ENCODE measurements around the gene UQCRHL. TPM values are rescaled to one million over a fixed set of nuclear protein-coding genes. Genes with fewer than 3 reads are reported as not detected.
A peak's percentile ranks its signal among the peaks of the same experiment; 100 is the strongest.

Gene UQCRHL
- total and polyA plus RNA-seq, 2 of the 8 experiments (the other 6 are each of a cell fraction or from before 2014, with no cell fraction given): 3.7 to 3.9 TPM

GRCh38 chr1:15785683-15786082 is 21.8 kb downstream of the UQCRHL start:
- H3K23ac ChIP-seq (ENCODE audit: insufficient read length): no peak overlapping the region
- no peak overlapping the region for H3K14ac ChIP-seq (ENCODE audit: insufficient read length)
- CTCF ChIA-PET (ENCODE audit: partially characterized antibody): no interaction called here
- H3K56ac ChIP-seq (replicated peaks; ENCODE audit: insufficient read length, low read depth, low read length): no peak overlapping the region
- peaks cover 2 to 3% of the 10 kb centered on the region in 2 experiments for H4K20me1 ChIP-seq (replicated peaks in 1 of 2; ENCODE audit: control insufficient read depth in 1 of 2, insufficient read depth in 2 of 2, low read length in 2 of 2)
- no peak overlapping the region for H4K91ac ChIP-seq (replicated peaks; ENCODE audit: insufficient read length, low read length)
- no peak overlapping the region for H2BK20ac ChIP-seq (ENCODE audit: low read length)
- FAIRE-seq (no peak), DNase-seq (ENCODE audit: low read depth in 1 of 2, low spot score in 2 of 2) (no peak)
- peaks cover 9 to 19% (median 12%) of the 10 kb centered on the region in 4 experiments; a peak in 7 of 8 replicates for H3K36me3 ChIP-seq (ENCODE audit: control insufficient read depth in 2 of 4, insufficient read depth in 4 of 4, low read length in 3 of 4)
- no peak overlapping the region for H3K4me3 ChIP-seq (ENCODE audit: extremely low read depth in 1 of 4, insufficient read depth in 2 of 4, low read depth in 3 of 4, low read length in 4 of 4)
- no peak overlapping the region for H2BK12ac ChIP-seq (ENCODE audit: low read depth, low read length)
- H4K5ac ChIP-seq (ENCODE audit: insufficient read length, low read depth, low read length): no peak overlapping the region
- WGBS, 2 experiments (ENCODE audit: extremely low coverage in 1 of 2, insufficient coverage in 1 of 2, insufficient read length in 1 of 2, insufficient replicate concordance in 2 of 2, low coverage in 1 of 2, low lambda C conversion rate in 2 of 2, missing lambda C conversion rate in 1 of 2): 94% methylated on average over 8 of the region's 8 CpGs; no CpG with 5 or more reads in 1 of the 2 experiments
- no peak overlapping the region for H2AK5ac ChIP-seq (ENCODE audit: low read depth, low read length)
- no peaks in the 10 kb centered on the region for H3K23me2 ChIP-seq (ENCODE audit: low read depth, low read length)
- TF ChIP-seq POLR2AphosphoS5 (IDR thresholded peaks at IDR 0.05; ENCODE audit: low read depth, low read length): peak; percentile 54; the same call in 1 of the 2 replicates
- no peak for TF ChIP-seq CEBPB (IDR thresholded peaks at IDR 0.05; ENCODE audit: low read depth, low read length)
- POLR2A ChIA-PET (ENCODE audit: partially characterized antibody): interaction anchor here (0.6 to 6.6 kb wide), 2 partner anchors 15 to 168 kb away, joined by 3 to 37 read pairs; no protein-coding TSS in a partner anchor
- H3K79me2 ChIP-seq (ENCODE audit: control insufficient read depth in 1 of 2, insufficient read depth in 2 of 2, low read length in 2 of 2): no peaks in the 10 kb centered on the region
- H3K4me2 ChIP-seq (ENCODE audit: insufficient read depth in 1 of 2, low read depth in 2 of 2, low read length in 2 of 2): no peak overlapping the region
- H2BK120ac ChIP-seq (replicated peaks; ENCODE audit: low read depth, low read length): no peak overlapping the region
- H3K4me1 ChIP-seq (replicated peaks in 1 of 4; ENCODE audit: control insufficient read depth in 3 of 4, insufficient read depth in 4 of 4, low read length in 3 of 4): no peaks in the 10 kb centered on the region
- H3K79me1 ChIP-seq (ENCODE audit: low read depth, low read length): no peaks in the 10 kb centered on the region
- no peak overlapping the region; the same call in 1 of the 2 replicates for H2BK5ac ChIP-seq (ENCODE audit: low read depth, low read length)
- H2AFZ ChIP-seq (ENCODE audit: low read length): no peak overlapping the region
- no peak overlapping the region for H4K8ac ChIP-seq (ENCODE audit: extremely low read depth, insufficient read depth, low read length)
- H3K4ac ChIP-seq (replicated peaks; ENCODE audit: insufficient read length, low read depth, low read length): no peak overlapping the region
- no peaks in the 10 kb centered on the region for H3K9me3 ChIP-seq (ENCODE audit: insufficient read depth in 2 of 2, low read depth in 1 of 2, low read length in 1 of 2)
- H2BK15ac ChIP-seq (ENCODE audit: low read length): no peak overlapping the region
- H3K27me3 ChIP-seq (replicated peaks in 1 of 4; ENCODE audit: control insufficient read depth in 3 of 4, extremely low read depth in 1 of 4, insufficient read depth in 3 of 4, low read length in 3 of 4): no peaks in the 10 kb centered on the region; a peak in 1 of 7 replicates
- no peak overlapping the region for H3K9ac ChIP-seq (replicated peaks in 1 of 4; ENCODE audit: extremely low read depth in 1 of 4, low read depth in 3 of 4, low read length in 3 of 4)
- H3K27ac ChIP-seq (ENCODE audit: low read depth, low read length): no peak overlapping the region
- no peak overlapping the region for H3K18ac ChIP-seq (ENCODE audit: extremely low read depth, low read length)

Data from H1 (cell line).